GM18517 (cell line): ENCODE results near the gene NGFR.

Experiments used
- ATAC-seq: cut with Tn5 transposase; IDR thresholded peaks from one replicate; pipeline ENCODE4 v1.9.1; 2021; ENCODE audit warnings: mild to moderate bottlenecking, moderate library complexity; ENCODE audit not compliant: unreplicated experiment

The NGFR gene

DNA sequence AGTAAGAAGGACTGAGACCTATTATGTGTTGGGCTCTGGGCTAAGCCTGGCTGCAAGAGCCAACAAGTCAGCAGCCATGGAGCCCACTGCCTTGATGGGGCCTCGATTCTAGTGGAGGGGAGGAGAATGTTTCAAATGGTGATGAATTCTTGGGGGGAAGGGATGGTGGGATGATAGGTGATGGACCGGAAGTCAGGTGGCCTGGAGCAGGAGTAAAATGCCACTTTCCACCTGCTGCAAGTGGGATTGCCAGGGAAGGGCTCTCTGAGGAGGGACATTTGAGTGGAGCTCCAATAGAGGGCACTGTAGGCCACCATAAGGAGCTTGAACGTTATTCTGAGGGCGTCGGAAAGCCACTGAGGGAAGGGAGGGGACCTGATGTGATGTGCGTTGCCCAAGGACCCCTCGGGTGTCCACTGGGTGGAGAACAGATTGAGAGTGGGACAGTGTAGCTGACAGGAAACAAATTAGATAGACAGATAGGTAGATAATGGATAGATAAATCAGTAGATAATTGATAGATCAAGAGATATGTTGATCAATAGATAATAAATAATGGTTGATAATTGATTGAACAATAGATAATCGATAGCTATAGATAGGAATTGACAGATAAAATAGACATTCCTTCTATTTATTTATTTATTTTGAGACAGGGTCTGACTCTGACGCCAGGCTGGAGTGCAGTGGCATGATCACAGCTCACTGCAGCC, 62.4 kb downstream of the NGFR start:
- no peak for ATAC-seq
